CD14-positive monocyte (primary cell): ENCODE results near the gene VIPR1. TPM values are rescaled to one million over a fixed set of nuclear protein-coding genes. Genes with fewer than 3 reads are reported as not detected.
A peak's percentile ranks its signal among the peaks of the same experiment; 100 is the strongest.

Experiments used
- DNase-seq, 3 donors: peaks; one replicate each; pipeline ENCODE4 v3.0.0-alpha.2; 2011 to 2022
- H2AFZ ChIP-seq: 2 replicates; pipeline ENCODE4 v1.6.0; 2012; ENCODE audit warnings: mild to moderate bottlenecking, low read depth, low read length, inconsistent platforms; ENCODE audit not compliant: insufficient read depth, poor library complexity, severe bottlenecking
- H3K27ac ChIP-seq, 2 donors: 1 replicate in 1 of 2; 2 replicates in 1 of 2; pipeline ENCODE4 v1.5.1; 2012 to 2013; ENCODE audit warnings: low read length in 2 of 2, control low read depth in 1 of 2, inconsistent platforms in 1 of 2, low read depth in 1 of 2, mild to moderate bottlenecking in 1 of 2
- H3K27me3 ChIP-seq, 2 donors: one replicate each; pipeline versions ENCODE4 v1.6.0 to v1.6.1; 2011 to 2013; ENCODE audit warnings: low read length in 2 of 2; ENCODE audit not compliant: control insufficient read depth in 2 of 2, insufficient read depth in 2 of 2
- H3K36me3 ChIP-seq, 2 donors: replicated peaks in 1 of 2; 1 replicate in 1 of 2; 2 replicates in 1 of 2; pipeline versions ENCODE4 v1.5.1 to v1.6.1; 2012 to 2013; ENCODE audit warnings: low read length in 2 of 2, control low read depth in 1 of 2, inconsistent platforms in 1 of 2, mild to moderate bottlenecking in 1 of 2; ENCODE audit not compliant: insufficient read depth in 2 of 2, control insufficient read depth in 1 of 2
- H3K4me1 ChIP-seq, 2 donors: 1 replicate in 1 of 2; 2 replicates in 1 of 2; pipeline versions ENCODE4 v1.5.1 to v1.6.1; 2012 to 2013; ENCODE audit warnings: low read length in 2 of 2, control low read depth in 1 of 2, inconsistent platforms in 1 of 2, mild to moderate bottlenecking in 1 of 2, moderate library complexity in 1 of 2; ENCODE audit not compliant: insufficient read depth in 2 of 2, control insufficient read depth in 1 of 2
- H3K4me2 ChIP-seq: replicated peaks from 2 replicates; pipeline ENCODE3; 2012; ENCODE audit warnings: low read length, moderate library complexity, mild to moderate bottlenecking; ENCODE audit not compliant: poor library complexity, severe bottlenecking; ENCODE audit errors: extremely low read depth
- H3K4me3 ChIP-seq, 3 experiments: fragments of 200-600 bp in 1 of 3; sonication (generic) in 1 of 3; replicated peaks in 1 of 3; 1 replicate in 2 of 3; 2 replicates in 1 of 3; pipeline ENCODE4 v1.5.1; 2011 to 2013; ENCODE audit warnings: low read length in 3 of 3, mild to moderate bottlenecking in 3 of 3, control low read depth in 2 of 3, low read depth in 2 of 3, inconsistent platforms in 1 of 3, moderate library complexity in 1 of 3
- H3K79me2 ChIP-seq: 2 replicates; pipeline ENCODE4 v1.6.0; 2012; ENCODE audit warnings: mild to moderate bottlenecking, control low read depth, inconsistent platforms, low read length, moderate library complexity; ENCODE audit not compliant: insufficient read depth
- H3K9ac ChIP-seq: 2 replicates; pipeline ENCODE4 v1.6.0; 2017; ENCODE audit warnings: low read length, mild to moderate bottlenecking; ENCODE audit not compliant: insufficient read depth, poor library complexity, severe bottlenecking
- H3K9me3 ChIP-seq, 2 donors: replicated peaks in 1 of 2; 1 replicate in 1 of 2; 2 replicates in 1 of 2; pipeline versions ENCODE4 v1.5.1 to v1.6.1; 2012 to 2013; ENCODE audit warnings: low read length in 2 of 2, control low read depth in 1 of 2; ENCODE audit not compliant: control insufficient read depth in 1 of 2, insufficient read depth in 1 of 2
- H4K20me1 ChIP-seq: 2 replicates; pipeline ENCODE4 v1.6.0; 2012; ENCODE audit warnings: mild to moderate bottlenecking, low read length, control low read depth, moderate library complexity; ENCODE audit not compliant: insufficient read depth
- H3K27ac Mint-ChIP-seq, 7 donors: one replicate each; pipeline ENCODE4 v1.8.0; 2020; ENCODE audit warnings: mild to moderate bottlenecking in 7 of 7, mixed read lengths in 7 of 7, moderate library complexity in 6 of 7, inconsistent platforms in 2 of 7
- H3K27me3 Mint-ChIP-seq, 3 donors: one replicate each; pipeline ENCODE4 v1.8.0; 2021 to 2022; ENCODE audit warnings: low read depth in 3 of 3, mild to moderate bottlenecking in 3 of 3, mixed read lengths in 3 of 3, moderate library complexity in 3 of 3, inconsistent platforms in 1 of 3
- H3K36me3 Mint-ChIP-seq, 2 donors: one replicate each; pipeline ENCODE4 v1.8.0; 2020; ENCODE audit warnings: mixed read lengths in 2 of 2, inconsistent platforms in 1 of 2, mild to moderate bottlenecking in 1 of 2
- H3K4me1 Mint-ChIP-seq: one replicate; pipeline ENCODE4 v1.8.0; 2020; ENCODE audit warnings: mild to moderate bottlenecking, mixed read lengths
- H3K4me3 Mint-ChIP-seq, 2 donors: one replicate each; pipeline ENCODE4 v1.8.0; 2020; ENCODE audit warnings: mild to moderate bottlenecking in 2 of 2, mixed read lengths in 2 of 2, moderate library complexity in 1 of 2
- H3K9me3 Mint-ChIP-seq, 7 donors: one replicate each; pipeline ENCODE4 v1.8.0; 2020 to 2022; ENCODE audit warnings: mixed read lengths in 7 of 7, mild to moderate bottlenecking in 6 of 7, moderate library complexity in 6 of 7, inconsistent platforms in 2 of 7
- CTCF ChIP-seq: fragments of 200-600 bp; IDR thresholded peaks from one replicate; pipeline ENCODE4 v1.8.0; 2022; ENCODE audit warnings: antibody characterized with exemption, mild to moderate bottlenecking
- WGBS: methylation state at CpG from one replicate; pipeline ENCODE4 v1.1.5; 2013; ENCODE audit warnings: missing lambda C conversion rate; ENCODE audit not compliant: insufficient coverage; 5-methylcytosine and 5-hydroxymethylcytosine counted together
- intact Hi-C, 2 donors: fragments of 100-400 bp; cut with micrococcal nuclease; formaldehyde crosslinking; loops; one replicate each; pipeline versions ENCODE4 v1.15.0 to v1.15.1; 2023
- polyA plus RNA-seq, 3 donors: library from polyadenylated mRNA; depleted of rRNA in 1 of 3; unstranded in 2 of 3; stranded (reverse) in 1 of 3; fragments of 300-500 nt in 2 of 3; fragments of >200 nt in 1 of 3; fragmentation: Illumina TruSeq in 2 of 3; gene quantifications; 1 replicate in 2 of 3; 2 replicates in 1 of 3; pipeline ENCODE4 v1.2.3, GENCODE V29; 2012 to 2021

The VIPR1 gene
- polyA plus RNA-seq, 3 donors, result 15.5 to 80.9 (median 16.0) TPM

DNA sequence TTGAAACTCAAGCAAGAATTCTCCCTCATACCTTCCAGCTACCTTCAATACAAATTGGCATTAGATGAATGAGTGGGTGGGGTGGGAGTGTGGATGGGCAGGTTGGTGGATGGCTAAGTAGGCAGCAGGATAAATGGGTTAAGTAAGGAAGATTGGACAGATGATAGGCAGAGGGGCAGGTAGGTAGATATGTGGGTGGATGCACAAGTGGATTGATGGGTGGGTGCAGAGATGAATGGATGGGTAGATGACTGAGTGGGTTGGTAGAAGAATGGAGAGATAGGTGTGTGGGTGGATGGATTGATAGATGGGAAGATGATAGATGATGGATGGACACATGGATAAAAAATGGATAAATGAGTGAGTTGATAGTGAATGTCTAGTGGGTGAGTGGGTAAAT, 27.6 kb downstream of the VIPR1 start:
- TF ChIP-seq CTCF, result no peak
- no peaks in the 10 kb centered on the region for H4K20me1 ChIP-seq
- peak overlapping the region; percentile 82 to 94 (median 87) for H3K27ac Mint-ChIP-seq
- H3K36me3 ChIP-seq, result peaks cover 13 to 31% of the 10 kb centered on the region in 2 donors
- peak overlapping the region in 1 of 3 experiments; percentile 62 for H3K4me3 ChIP-seq
- peak overlapping the region; percentile 52 for H2AFZ ChIP-seq
- no peak for DNase-seq
- peaks cover 41 to 68% of the 10 kb centered on the region in 2 donors for H3K36me3 Mint-ChIP-seq
- intact Hi-C loops, result no loop called here
- no peak overlapping the region for H3K9ac ChIP-seq
- H3K4me1 ChIP-seq, result peaks cover 87 to 93% of the 10 kb centered on the region in 2 donors
- peak overlapping the region; percentile 71 to 89 for H3K27ac ChIP-seq
- H3K4me2 ChIP-seq, result peak overlapping the region; percentile 75
- H3K27me3 Mint-ChIP-seq, result peaks cover 0 to 4% (median 3%) of the 10 kb centered on the region in 3 donors
- no peaks in the 10 kb centered on the region for H3K27me3 ChIP-seq
- no peaks in the 10 kb centered on the region for H3K79me2 ChIP-seq
- H3K4me1 Mint-ChIP-seq, result peaks cover 99% of the 10 kb centered on the region
- no peaks in the 10 kb centered on the region for H3K9me3 ChIP-seq
- H3K9me3 Mint-ChIP-seq, result peaks cover 0 to 7% (median 0%) of the 10 kb centered on the region in 7 donors
- peak overlapping the region; percentile 53 to 85 for H3K4me3 Mint-ChIP-seq

GRCh38 chr3:42531470-42531869, 29.0 kb downstream of the VIPR1 start:
- peaks cover 95% of the 10 kb centered on the region for H3K4me1 Mint-ChIP-seq
- no peak overlapping the region for H3K4me2 ChIP-seq
- H3K9me3 ChIP-seq, result no peaks in the 10 kb centered on the region
- intact Hi-C loops, result no loop called here
- H3K36me3 Mint-ChIP-seq, result peaks cover 43 to 57% of the 10 kb centered on the region in 2 donors
- H3K79me2 ChIP-seq, result no peaks in the 10 kb centered on the region
- no peak for DNase-seq
- peaks cover 0 to 7% (median 0%) of the 10 kb centered on the region in 7 donors for H3K9me3 Mint-ChIP-seq
- H3K36me3 ChIP-seq, result peaks cover 13 to 32% of the 10 kb centered on the region in 2 donors
- TF ChIP-seq CTCF, result no peak
- peaks cover 0 to 4% (median 3%) of the 10 kb centered on the region in 3 donors for H3K27me3 Mint-ChIP-seq
- no peak overlapping the region for H3K4me3 ChIP-seq
- H3K9ac ChIP-seq, result peak overlapping the region; percentile 6
- peaks cover 79 to 90% of the 10 kb centered on the region in 2 donors for H3K4me1 ChIP-seq
- H4K20me1 ChIP-seq, result no peaks in the 10 kb centered on the region
- H3K27me3 ChIP-seq, result no peaks in the 10 kb centered on the region
- H3K4me3 Mint-ChIP-seq, result no peak overlapping the region
- H3K27ac Mint-ChIP-seq, result peak overlapping the region in 3 of 7 donors; percentile 25 to 72 (median 37)
- H3K27ac ChIP-seq, result no peak overlapping the region
- 97% methylated on average over 3 of the region's 6 CpGs for WGBS
- no peak overlapping the region for H2AFZ ChIP-seq
